Stimulated activated CD4-positive, alpha-beta T cell treated with anti-CD3 and anti-CD28 coated beads, Interleukin-15, amount 100 ng/mL, for 48 hours (primary cell): ENCODE measurements around the gene ASAP2.

Source experiments
- DNase-seq, 2 donors: peaks; one replicate each; pipeline ENCODE4 v3.0.0-alpha.2; 2020; ENCODE audit warnings: low read depth in 2 of 2

ASAP2 gene

GRCh38 chr2:9205963-9206948, at the start of gene ASAP2:
Gene ASAP2 (plus strand): TSS chr2:9206812. CDS start chr2:9207105, 293 bp downstream.
- peak in 1 of 2 donors; percentile 35 for DNase-seq

GRCh38 chr2:9158786-9159779, 47.5 kb upstream of the ASAP2 start:
- no peak for DNase-seq

GRCh38 chr2:9160732-9161131, 45.9 kb upstream of the ASAP2 start:
- DNase-seq, result no peak

GRCh38 chr2:9162841-9163240, 43.8 kb upstream of the ASAP2 start:
- DNase-seq, result no peak

GRCh38 chr2:9163306-9164111, 43.1 kb upstream of the ASAP2 start:
- no peak for DNase-seq

- DNase-seq, result no peak
These were observed 42.5 kb upstream of the ASAP2 start for GRCh38 chr2:9164112-9164608.

- no peak for DNase-seq
These were observed 41.0 kb upstream of the ASAP2 start for GRCh38 chr2:9165625-9166024.

GRCh38 chr2:9166579-9167377, 39.8 kb upstream of the ASAP2 start:
- no peak for DNase-seq

- no peak for DNase-seq
These were observed 38.6 kb upstream of the ASAP2 start for GRCh38 chr2:9167718-9168657.

GRCh38 chr2:9168821-9169221, 37.8 kb upstream of the ASAP2 start:
- DNase-seq, result no peak

GRCh38 chr2:9169349-9170107, 37.1 kb upstream of the ASAP2 start:
- no peak for DNase-seq

GRCh38 chr2:9170458-9171130, 36.0 kb upstream of the ASAP2 start:
- DNase-seq, result no peak

- DNase-seq, result no peak
These were observed 31.7 kb upstream of the ASAP2 start for GRCh38 chr2:9174771-9175437.

GRCh38 chr2:9178110-9178903, 28.3 kb upstream of the ASAP2 start:
- no peak for DNase-seq

GRCh38 chr2:9178904-9179571, 27.6 kb upstream of the ASAP2 start:
- no peak for DNase-seq
